IPS-15b (cell line): ENCODE measurements around the gene CTSV.
A peak's percentile ranks its signal among the peaks of the same experiment; 100 is the strongest.
"Not testable (repeated sequence)": the region's sequence is repeated elsewhere in the genome, so short reads cannot be mapped to it uniquely, and the experiment has no call there.

Experiments
- H3K27me3 ChIP-seq: one replicate; pipeline ENCODE4 v1.6.1; 2013; ENCODE audit warnings: low read length; ENCODE audit not compliant: control insufficient read depth, insufficient read depth
- H3K36me3 ChIP-seq: one replicate; pipeline ENCODE4 v1.6.1; 2013; ENCODE audit warnings: low read length; ENCODE audit not compliant: control insufficient read depth, insufficient read depth
- H3K4me1 ChIP-seq: one replicate; pipeline ENCODE4 v1.6.1; 2013; ENCODE audit warnings: mild to moderate bottlenecking, low read length; ENCODE audit not compliant: control insufficient read depth, insufficient read depth
- H3K4me3 ChIP-seq: one replicate; pipeline ENCODE4 v1.5.1; 2013; ENCODE audit warnings: low read depth, low read length
- H3K9ac ChIP-seq: one replicate; pipeline ENCODE4 v1.6.1; 2013; ENCODE audit warnings: low read depth, mild to moderate bottlenecking, low read length
- H3K9me3 ChIP-seq: one replicate; pipeline ENCODE4 v1.6.1; 2013; ENCODE audit warnings: mild to moderate bottlenecking, low read length; ENCODE audit not compliant: control insufficient read depth, insufficient read depth

Gene CTSV

GRCh38 chr9:97038611-97039513 is at the start of gene CTSV:
Gene CTSV, minus strand, starts transcription at chr9:97039142. Its CDS starts 1,099 bp downstream, at chr9:97038043.
- Histone ChIP-seq H3K27me3 (peaks cover 15% of the 10 kb centered on the region), H3K36me3 (peaks cover 2% of the 10 kb centered on the region), H3K9ac (peak within 1 kb of the TSS; percentile 83), H3K9me3 (no peaks in the 10 kb centered on the region), H3K4me1 (peaks cover 3% of the 10 kb centered on the region), H3K4me3 (peak within 1 kb of the TSS; percentile 87)

- not testable (repeated sequence) for H3K4me1 ChIP-seq, H3K9ac ChIP-seq, H3K27me3 ChIP-seq, H3K36me3 ChIP-seq, H3K9me3 ChIP-seq, H3K4me3 ChIP-seq
These were observed 48.8 kb upstream of the CTSV start for GRCh38 chr9:97087668-97088215.

- H3K9me3 ChIP-seq, H3K36me3 ChIP-seq, H3K4me3 ChIP-seq, H3K27me3 ChIP-seq, H3K9ac ChIP-seq, H3K4me1 ChIP-seq: not testable (repeated sequence)
These were observed 45.6 kb upstream of the CTSV start for GRCh38 chr9:97084562-97084991.

GRCh38 chr9:97078362-97078761 is 39.4 kb upstream of the CTSV start:
- Histone ChIP-seq H3K27me3 (no peaks in the 10 kb centered on the region), H3K36me3 (no peaks in the 10 kb centered on the region), H3K9ac (no peak overlapping the region), H3K4me3 (no peak overlapping the region), H3K9me3 (no peaks in the 10 kb centered on the region), H3K4me1 (peaks cover 4% of the 10 kb centered on the region)

GRCh38 chr9:97077452-97078295 is 38.7 kb upstream of the CTSV start:
- Histone ChIP-seq H3K27me3 (no peaks in the 10 kb centered on the region), H3K4me3 (no peak overlapping the region), H3K9ac (no peak overlapping the region), H3K9me3 (no peaks in the 10 kb centered on the region), H3K4me1 (peaks cover 4% of the 10 kb centered on the region), H3K36me3 (no peaks in the 10 kb centered on the region)

GRCh38 chr9:97076731-97077451 is 37.9 kb upstream of the CTSV start:
- not testable (repeated sequence) for H3K36me3 ChIP-seq, H3K27me3 ChIP-seq, H3K4me1 ChIP-seq, H3K9me3 ChIP-seq, H3K9ac ChIP-seq, H3K4me3 ChIP-seq

- peaks cover 4% of the 10 kb centered on the region for H3K4me1 ChIP-seq
- H3K9me3 ChIP-seq = no peaks in the 10 kb centered on the region
- H3K27me3 ChIP-seq = no peaks in the 10 kb centered on the region
- H3K9ac ChIP-seq = no peak overlapping the region
- no peak overlapping the region for H3K4me3 ChIP-seq
- no peaks in the 10 kb centered on the region for H3K36me3 ChIP-seq
These were observed 37.3 kb upstream of the CTSV start for GRCh38 chr9:97076238-97076637.

- Histone ChIP-seq H3K9ac (no peak overlapping the region), H3K27me3 (no peaks in the 10 kb centered on the region), H3K4me1 (peaks cover 4% of the 10 kb centered on the region), H3K9me3 (no peaks in the 10 kb centered on the region), H3K4me3 (no peak overlapping the region), H3K36me3 (no peaks in the 10 kb centered on the region)
These were observed 36.5 kb upstream of the CTSV start for GRCh38 chr9:97075289-97075985.

GRCh38 chr9:97073506-97073905 is 34.6 kb upstream of the CTSV start:
- H3K27me3 ChIP-seq = no peaks in the 10 kb centered on the region
- no peaks in the 10 kb centered on the region for H3K36me3 ChIP-seq
- no peak overlapping the region for H3K9ac ChIP-seq
- H3K9me3 ChIP-seq = no peaks in the 10 kb centered on the region
- H3K4me1 ChIP-seq = peaks cover 4% of the 10 kb centered on the region
- no peak overlapping the region for H3K4me3 ChIP-seq

- no peak overlapping the region for H3K9ac ChIP-seq
- H3K27me3 ChIP-seq = no peaks in the 10 kb centered on the region
- peaks cover 4% of the 10 kb centered on the region for H3K4me1 ChIP-seq
- no peaks in the 10 kb centered on the region for H3K36me3 ChIP-seq
- H3K4me3 ChIP-seq = no peak overlapping the region
- no peaks in the 10 kb centered on the region for H3K9me3 ChIP-seq
These were observed 33.4 kb upstream of the CTSV start for GRCh38 chr9:97072285-97072776.

GRCh38 chr9:97070325-97070724 is 31.4 kb upstream of the CTSV start:
- not testable (repeated sequence) for H3K36me3 ChIP-seq, H3K4me3 ChIP-seq, H3K4me1 ChIP-seq, H3K9ac ChIP-seq, H3K9me3 ChIP-seq, H3K27me3 ChIP-seq
